ENCODE results near the gene CCDC137. TPM values are rescaled to one million over a fixed set of nuclear protein-coding genes. Genes with fewer than 3 reads are reported as not detected.

CCDC137 gene
- polyA plus RNA-seq, 1 of the 3 experiments (the other 2 are of a cell fraction) = 62.4 TPM

GRCh38 chr17:81695801-81696200, 29.3 kb downstream of the CCDC137 start:
- DNase-seq = no peak
- no peaks in the 10 kb centered on the region for H3K9me3 ChIP-seq
- H3K9ac ChIP-seq = no peak overlapping the region
- no peaks in the 10 kb centered on the region for H3K9me2 ChIP-seq
- no peak overlapping the region for H3K4me3 ChIP-seq (ENCODE audit: low read depth in 2 of 2, low read length in 1 of 2)
- H3K27ac ChIP-seq (ENCODE audit: low read depth in 2 of 2, low read length in 1 of 2) = no peak overlapping the region
- H3K27me3 ChIP-seq (ENCODE audit: insufficient read depth) = no peaks in the 10 kb centered on the region
- H4K20me1 ChIP-seq (ENCODE audit: insufficient read depth) = peaks cover 49% of the 10 kb centered on the region
- H3K4me2 ChIP-seq = no peak overlapping the region
- H3K79me2 ChIP-seq (ENCODE audit: insufficient read depth) = peaks cover 91% of the 10 kb centered on the region
- ChIA-PET POLR2A (interaction anchor here (0.6 to 1.3 kb wide), 3 partner anchors 11 to 28 kb away, joined by 3 to 6 read pairs (median 5); partner anchors contain the start of genes ARL16 and HGS), CTCF (interaction anchor here (0.6 to 1.8 kb wide), 4 partner anchors 17 to 24 kb away, joined by 3 to 9 read pairs (median 3); no protein-coding TSS in a partner anchor)
- peaks cover 0 to 2% of the 10 kb centered on the region in 2 experiments; a peak in 1 of 4 replicates for H3K4me1 ChIP-seq (ENCODE audit: control insufficient read depth in 1 of 2, insufficient read depth in 2 of 2, low read depth in 1 of 2, low read length in 1 of 2)
- H3K36me3 ChIP-seq (replicated peaks in 1 of 2; ENCODE audit: control insufficient read depth in 1 of 2, insufficient read depth in 2 of 2, low read length in 1 of 2) = peaks cover 46 to 81% of the 10 kb centered on the region in 2 experiments
- H3F3A ChIP-seq (replicated peaks; ENCODE audit: insufficient read depth) = peaks cover 32% of the 10 kb centered on the region
- no peak overlapping the region for H2AFZ ChIP-seq (ENCODE audit: low read depth)
- TF ChIP-seq IRF3 (IDR thresholded peaks at IDR 0.05; ENCODE audit: low read depth, low read length) (no peak), FOXJ3 (CRISPR knock-in tag; IDR thresholded peaks at IDR 0.05) (no peak), NFIC (IDR thresholded peaks at IDR 0.05; ENCODE audit: borderline replicate concordance) (no peak), MAX (IDR thresholded peaks at IDR 0.05; ENCODE audit: low read depth) (no peak), REST (IDR thresholded peaks at IDR 0.05; ENCODE audit: low read depth, low read length) (no peak), PBX3 (IDR thresholded peaks at IDR 0.05) (no peak), SMC3 (IDR thresholded peaks at IDR 0.05; ENCODE audit: low read depth, low read length) (no peak), YY1 (IDR thresholded peaks at IDR 0.05; ENCODE audit: low read depth) (no peak), ZBTB33 (IDR thresholded peaks at IDR 0.05; ENCODE audit: borderline replicate concordance, low read depth) (no peak), JUND (IDR thresholded peaks at IDR 0.05) (no peak), SIN3A (IDR thresholded peaks at IDR 0.05; ENCODE audit: borderline replicate concordance, low read depth, low read length) (no peak)
- WGBS (ENCODE audit: low lambda C conversion rate) = 94% methylated on average over 21 of the region's 22 CpGs
